PC-3 (cell line): ENCODE results near the gene KIAA0040. TPM values are rescaled to one million over a fixed set of nuclear protein-coding genes. Genes with fewer than 3 reads are reported as not detected.

Experiments used
- ATAC-seq: fragments of 200-7000 bp; cut with Tn5 transposase; 2 replicates; pipeline ENCODE4 v1.9.1; 2020; ENCODE audit warnings: mild to moderate bottlenecking, moderate library complexity
- BruUV-seq: library from RNA; stranded (reverse); fragments of 400-500 nt; replicated peaks from 2 replicates; lab custom pipeline; 2021; lab: Mats Ljungman, UMichigan
- CTCF ChIA-PET: fragments of 300-600 bp; sonication (Branson Sonifier 250); formaldehyde crosslinking; loops from one replicate; lab custom pipeline; 2022; ENCODE audit warnings: antibody characterized with exemption; lab: Charles Lee
- POLR2A ChIA-PET: fragments of 300-600 bp; sonication (Branson Sonifier 250); formaldehyde crosslinking; loops from one replicate; lab custom pipeline; 2022; ENCODE audit warnings: antibody characterized with exemption; ENCODE audit not compliant: unreplicated experiment; lab: Charles Lee
- DNase-seq: peaks from one replicate; pipeline ENCODE4 v3.0.0-alpha.2; 2015
- H2AFZ ChIP-seq: fragments of 300-600 bp; sonication (generic); 2 replicates; pipeline ENCODE4 v1.6.0; 2016; ENCODE audit warnings: antibody characterized with exemption, low read length
- H3F3A ChIP-seq: fragments of 300-600 bp; sonication (generic); one replicate; pipeline ENCODE4 v1.6.0; 2017; ENCODE audit warnings: antibody characterized with exemption, low read length, control low read depth, mild to moderate bottlenecking; ENCODE audit not compliant: unreplicated experiment
- H3K27ac ChIP-seq: fragments of 300-600 bp; sonication (generic); 2 replicates; pipeline ENCODE4 v1.5.1; 2016; ENCODE audit warnings: mild to moderate bottlenecking, low read length
- H3K27me3 ChIP-seq: fragments of 300-600 bp; sonication (generic); 2 replicates; pipeline ENCODE4 v1.6.1; 2016; ENCODE audit warnings: low read length, mixed read lengths
- H3K36me3 ChIP-seq: fragments of 300-600 bp; sonication (generic); 2 replicates; pipeline ENCODE4 v1.6.1; 2016; ENCODE audit warnings: low read depth, mixed run types, low read length, mixed read lengths
- H3K4me1 ChIP-seq: fragments of 300-600 bp; sonication (generic); 2 replicates; pipeline ENCODE4 v1.5.1; 2016; ENCODE audit warnings: low read length; ENCODE audit not compliant: insufficient read depth
- H3K4me2 ChIP-seq: fragments of 300-600 bp; sonication (generic); 2 replicates; pipeline ENCODE4 v1.6.0; 2016; ENCODE audit warnings: low read length
- H3K4me3 ChIP-seq: fragments of 300-600 bp; sonication (generic); 2 replicates; pipeline ENCODE4 v1.5.1; 2016; ENCODE audit warnings: mild to moderate bottlenecking, low read length, mixed read lengths
- H3K79me2 ChIP-seq: fragments of 300-600 bp; sonication (generic); 2 replicates; pipeline ENCODE4 v1.6.1; 2017; ENCODE audit warnings: low read length, mixed read lengths
- H3K9ac ChIP-seq: fragments of 300-600 bp; sonication (generic); 2 replicates; pipeline ENCODE4 v1.6.0; 2016; ENCODE audit warnings: mild to moderate bottlenecking, low read length
- H3K9me2 ChIP-seq: fragments of 300-600 bp; sonication (generic); replicated peaks from 2 replicates; pipeline ENCODE4 v1.6.1; 2016; ENCODE audit warnings: mixed run types, low read length, mixed read lengths
- H3K9me3 ChIP-seq: fragments of 300-600 bp; sonication (generic); 2 replicates; pipeline ENCODE4 v1.6.1; 2016; ENCODE audit warnings: low read length, mixed read lengths
- H4K20me1 ChIP-seq: fragments of 300-600 bp; sonication (generic); 2 replicates; pipeline ENCODE4 v1.6.1; 2016; ENCODE audit warnings: low read length, mixed read lengths
- EZH2 ChIP-seq: fragments of 300-600 bp; sonication (generic); IDR thresholded peaks from one replicate; pipeline ENCODE4 v1.6.1; 2017; ENCODE audit warnings: antibody characterized with exemption, mild to moderate bottlenecking, low read length; ENCODE audit not compliant: unreplicated experiment
- EZH2phosphoT487 ChIP-seq: fragments of 300-600 bp; sonication (generic); IDR thresholded peaks from 2 replicates; pipeline ENCODE4 v1.6.1; 2018; ENCODE audit warnings: mild to moderate bottlenecking, antibody characterized with exemption, low read length, borderline replicate concordance
- intact Hi-C: fragments of 100-400 bp; cut with micrococcal nuclease; formaldehyde crosslinking; loops from 2 replicates; pipeline ENCODE4 v1.9.0; 2023
- total RNA-seq: library from RNA; depleted of rRNA; stranded (reverse); fragments of >200 nt; gene quantifications from 2 replicates; pipeline ENCODE4 v1.2.3, GENCODE V29; 2014
- TF ChIP-seq, protein P1 (sequence below): fragments of 300-600 bp; sonication (generic); conservative IDR thresholded peaks from 2 replicates; pipeline ENCODE4 v1.5.1; 2017; ENCODE audit warnings: antibody characterized with exemption, low read depth, mild to moderate bottlenecking, low read length

KIAA0040 gene
- total RNA-seq, 1 experiment from 2014 or later = 17.8 TPM

DNA sequence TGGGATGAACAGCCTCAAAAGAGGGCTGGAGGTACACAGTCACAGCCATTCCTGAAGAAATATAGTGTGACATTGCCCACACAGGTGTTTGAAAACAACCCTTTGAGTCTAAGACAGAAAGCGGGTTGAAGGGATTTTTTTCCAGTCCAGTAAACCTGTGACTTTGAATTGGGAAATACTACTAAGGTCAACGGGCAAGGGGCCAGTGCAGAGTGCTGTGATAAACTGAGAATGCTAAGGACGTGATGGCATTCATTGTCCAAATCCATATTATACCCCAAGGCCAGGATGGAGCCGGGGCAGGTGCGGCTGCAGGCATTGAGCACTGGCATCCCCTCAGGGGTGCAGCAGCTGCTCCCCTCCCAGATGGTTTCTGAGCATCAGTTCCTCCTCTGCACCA lies 36.6 kb downstream of the KIAA0040 start:
- no peaks in the 10 kb centered on the region for H3K9me2 ChIP-seq
- H3K27me3 ChIP-seq = no peaks in the 10 kb centered on the region
- H3K4me3 ChIP-seq = no peak overlapping the region
- no peaks in the 10 kb centered on the region for H3K9me3 ChIP-seq
- no peaks in the 10 kb centered on the region for H3F3A ChIP-seq
- BruUV-seq = no TSS peak
- ChIA-PET POLR2A (no interaction called here), CTCF (interaction anchor here (1.8 kb wide), 1 partner anchor 163 kb away, joined by 8 read pairs; no protein-coding TSS in a partner anchor)
- H3K9ac ChIP-seq = no peak overlapping the region
- ATAC-seq = no peak
- no peak overlapping the region for H3K27ac ChIP-seq
- peaks cover 11% of the 10 kb centered on the region; the same call in 1 of the 2 replicates for H3K36me3 ChIP-seq
- H3K4me1 ChIP-seq = peaks cover 20% of the 10 kb centered on the region
- TF ChIP-seq, protein P1, sequence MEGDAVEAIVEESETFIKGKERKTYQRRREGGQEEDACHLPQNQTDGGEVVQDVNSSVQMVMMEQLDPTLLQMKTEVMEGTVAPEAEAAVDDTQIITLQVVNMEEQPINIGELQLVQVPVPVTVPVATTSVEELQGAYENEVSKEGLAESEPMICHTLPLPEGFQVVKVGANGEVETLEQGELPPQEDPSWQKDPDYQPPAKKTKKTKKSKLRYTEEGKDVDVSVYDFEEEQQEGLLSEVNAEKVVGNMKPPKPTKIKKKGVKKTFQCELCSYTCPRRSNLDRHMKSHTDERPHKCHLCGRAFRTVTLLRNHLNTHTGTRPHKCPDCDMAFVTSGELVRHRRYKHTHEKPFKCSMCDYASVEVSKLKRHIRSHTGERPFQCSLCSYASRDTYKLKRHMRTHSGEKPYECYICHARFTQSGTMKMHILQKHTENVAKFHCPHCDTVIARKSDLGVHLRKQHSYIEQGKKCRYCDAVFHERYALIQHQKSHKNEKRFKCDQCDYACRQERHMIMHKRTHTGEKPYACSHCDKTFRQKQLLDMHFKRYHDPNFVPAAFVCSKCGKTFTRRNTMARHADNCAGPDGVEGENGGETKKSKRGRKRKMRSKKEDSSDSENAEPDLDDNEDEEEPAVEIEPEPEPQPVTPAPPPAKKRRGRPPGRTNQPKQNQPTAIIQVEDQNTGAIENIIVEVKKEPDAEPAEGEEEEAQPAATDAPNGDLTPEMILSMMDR = no peak
- TF ChIP-seq EZH2 = no peak
- no peak for TF ChIP-seq EZH2phosphoT487
- DNase-seq = no peak
- H4K20me1 ChIP-seq = no peaks in the 10 kb centered on the region
- intact Hi-C loops = loop anchor here (2.0 to 5.0 kb wide), 2 partner anchors 41 to 65 kb away; no protein-coding TSS in a partner anchor
- H3K79me2 ChIP-seq = no peaks in the 10 kb centered on the region
- H2AFZ ChIP-seq = no peak overlapping the region
- H3K4me2 ChIP-seq = no peak overlapping the region

DNA sequence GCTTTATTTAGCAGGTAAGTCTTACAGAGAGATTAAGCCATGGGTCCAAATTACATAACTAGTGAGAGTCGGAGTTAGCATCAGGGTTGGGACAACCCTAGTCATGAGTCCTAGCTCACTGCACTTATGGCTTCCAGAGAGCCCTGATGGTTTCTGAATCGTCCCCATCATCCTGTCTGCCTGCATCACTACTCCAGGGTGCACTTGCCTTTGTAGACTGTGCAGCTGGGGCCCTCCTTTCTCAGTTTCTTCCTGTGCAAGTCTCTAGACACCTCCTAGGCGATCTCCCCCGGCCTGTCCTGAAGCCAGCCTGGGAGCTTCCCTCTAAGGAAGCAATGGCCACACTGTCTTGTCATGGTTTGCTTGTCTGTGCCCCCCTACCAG lies 37.1 kb downstream of the KIAA0040 start:
- H2AFZ ChIP-seq = no peak overlapping the region
- no peak for ATAC-seq
- no peaks in the 10 kb centered on the region for H3K9me2 ChIP-seq
- ChIA-PET POLR2A (interaction anchor here (0.6 kb wide), 1 partner anchor 904 kb away, joined by 7 read pairs; no protein-coding TSS in a partner anchor), CTCF (interaction anchor here (0.7 to 1.8 kb wide), 5 partner anchors 19 to 165 kb away, joined by 3 to 8 read pairs (median 4); no protein-coding TSS in a partner anchor)
- no peak overlapping the region for H3K9ac ChIP-seq
- BruUV-seq = no TSS peak
- no peaks in the 10 kb centered on the region for H4K20me1 ChIP-seq
- H3K9me3 ChIP-seq = no peaks in the 10 kb centered on the region
- H3K27me3 ChIP-seq = no peaks in the 10 kb centered on the region
- no peaks in the 10 kb centered on the region for H3K79me2 ChIP-seq
- intact Hi-C loops = loop anchor here (2.0 to 5.0 kb wide), 2 partner anchors 42 to 65 kb away; no protein-coding TSS in a partner anchor
- H3K36me3 ChIP-seq = peaks cover 8% of the 10 kb centered on the region; the same call in 1 of the 2 replicates
- H3K27ac ChIP-seq = no peak overlapping the region
- H3K4me2 ChIP-seq = no peak overlapping the region
- peaks cover 25% of the 10 kb centered on the region for H3K4me1 ChIP-seq
- TF ChIP-seq EZH2phosphoT487 (no peak), EZH2 (no peak)
- TF ChIP-seq, protein P1 = no peak
- H3F3A ChIP-seq = no peaks in the 10 kb centered on the region
- DNase-seq = no peak
- H3K4me3 ChIP-seq = no peak overlapping the region
